NCI-H1694 treated with DMSO at 0.1 percent for 48 hours (cell line): ENCODE measurements around the gene ATP2A3.

ENCODE experiments used
- DNase-seq: peaks from one replicate; lab custom pipeline; 2025; lab: John Stamatoyannopoulos, UW

Gene ATP2A3

GRCh38 chr17:3926860-3927627 is 37.2 kb downstream of the ATP2A3 start:
- no peak for DNase-seq

- no peak for DNase-seq
Observed at GRCh38 chr17:3925684-3926485, 38.4 kb downstream of the ATP2A3 start.

GRCh38 chr17:3924512-3925350 is 39.5 kb downstream of the ATP2A3 start:
- no peak for DNase-seq

GRCh38 chr17:3923466-3924190 is 40.6 kb downstream of the ATP2A3 start:
- DNase-seq = no peak

- DNase-seq = no peak
Observed at GRCh38 chr17:3922765-3923164, 41.5 kb downstream of the ATP2A3 start.

- no peak for DNase-seq
Observed at GRCh38 chr17:3921502-3922319, 42.5 kb downstream of the ATP2A3 start.

GRCh38 chr17:3921006-3921405 is 43.2 kb downstream of the ATP2A3 start:
- DNase-seq = no peak

- no peak for DNase-seq
Observed at GRCh38 chr17:3919123-3919624, 45.1 kb downstream of the ATP2A3 start.

- no peak for DNase-seq
Observed at GRCh38 chr17:3918372-3919122, 45.7 kb downstream of the ATP2A3 start.

- no peak for DNase-seq
Observed at GRCh38 chr17:3917391-3917931, 46.8 kb downstream of the ATP2A3 start.

- no peak for DNase-seq
Observed at GRCh38 chr17:3916825-3917224, 47.4 kb downstream of the ATP2A3 start.

GRCh38 chr17:3915995-3916696 is 48.1 kb downstream of the ATP2A3 start, which contains the start of gene P2RX1:
Gene P2RX1 (minus strand): TSS chr17:3916465. CDS start chr17:3916225, 240 bp downstream.
- no peak for DNase-seq

- no peak for DNase-seq
Observed at GRCh38 chr17:3915581-3915994, 48.6 kb downstream of the ATP2A3 start.

- DNase-seq = no peak
Observed at GRCh38 chr17:3914312-3914670, 49.9 kb downstream of the ATP2A3 start.

- peak; percentile 57 for DNase-seq
Observed at GRCh38 chr17:3913531-3914311, 50.5 kb downstream of the ATP2A3 start.

GRCh38 chr17:3912827-3913226 is 51.4 kb downstream of the ATP2A3 start:
- DNase-seq = no peak

- peak; percentile 45 for DNase-seq
Observed at GRCh38 chr17:3911271-3912053, 52.8 kb downstream of the ATP2A3 start.
